Keratinocyte (primary cell): ENCODE measurements around the gene RYR1. TPM values are rescaled to one million over a fixed set of nuclear protein-coding genes. Genes with fewer than 3 reads are reported as not detected.

Experiments used
- DNase-seq: peaks from one replicate; pipeline ENCODE4 v3.0.0-alpha.2; 2011; ENCODE audit warnings: low read depth, missing footprints, low spot score
- FAIRE-seq: peaks from 2 replicates; lab custom pipeline; 2011; peaks lifted over from hg19 to GRCh38; lab: Jason Lieb, UNC
- H2AFZ ChIP-seq: 2 replicates; pipeline ENCODE4 v1.6.0; 2012; ENCODE audit warnings: low read length, control low read depth, inconsistent platforms; ENCODE audit not compliant: control insufficient read depth
- H3K27ac ChIP-seq: 2 replicates; pipeline ENCODE4 v1.5.1; 2011; ENCODE audit warnings: low read length; ENCODE audit not compliant: control insufficient read depth, insufficient read depth
- H3K27me3 ChIP-seq: 3 replicates; pipeline ENCODE4 v1.6.0; 2011; ENCODE audit warnings: low read length; ENCODE audit not compliant: control insufficient read depth, insufficient read depth; ENCODE audit errors: extremely low read depth
- H3K36me3 ChIP-seq, 2 experiments: 2 replicates in 1 of 2; 3 replicates in 1 of 2; pipeline ENCODE4 v1.5.1; 2011; ENCODE audit warnings: low read length in 2 of 2, mild to moderate bottlenecking in 1 of 2; ENCODE audit not compliant: control insufficient read depth in 2 of 2, insufficient read depth in 2 of 2; ENCODE audit errors: extremely low read depth in 1 of 2
- H3K4me1 ChIP-seq: 3 replicates; pipeline ENCODE4 v1.5.1; 2011; ENCODE audit warnings: low read length; ENCODE audit not compliant: control insufficient read depth, insufficient read depth; ENCODE audit errors: extremely low read depth
- H3K4me2 ChIP-seq: 3 replicates; pipeline ENCODE4 v1.6.0; 2011; ENCODE audit warnings: low read depth, low read length; ENCODE audit not compliant: control insufficient read depth, insufficient read depth; ENCODE audit errors: extremely low read depth
- H3K4me3 ChIP-seq, 3 experiments: fragments of 200-600 bp in 1 of 3; sonication (generic) in 1 of 3; 2 replicates in 2 of 3; 3 replicates in 1 of 3; pipeline ENCODE4 v1.5.1; 2011 to 2016; ENCODE audit warnings: low read length in 3 of 3, mild to moderate bottlenecking in 3 of 3, control low read depth in 2 of 3, inconsistent platforms in 1 of 3, low read depth in 1 of 3, mixed read lengths in 1 of 3, mixed run types in 1 of 3, moderate library complexity in 1 of 3; ENCODE audit not compliant: control insufficient read depth in 2 of 3, insufficient read depth in 2 of 3; ENCODE audit errors: extremely low read depth in 1 of 3
- H3K79me2 ChIP-seq: 2 replicates; pipeline ENCODE4 v1.6.0; 2012; ENCODE audit warnings: low read length; ENCODE audit not compliant: control insufficient read depth, insufficient read depth
- H3K9ac ChIP-seq: 3 replicates; pipeline ENCODE4 v1.6.0; 2011; ENCODE audit warnings: low read length; ENCODE audit not compliant: control insufficient read depth, insufficient read depth; ENCODE audit errors: extremely low read depth
- H3K9me1 ChIP-seq: 3 replicates; pipeline ENCODE4 v1.6.0; 2011; ENCODE audit warnings: low read length; ENCODE audit not compliant: control insufficient read depth, insufficient read depth; ENCODE audit errors: extremely low read depth
- H3K9me3 ChIP-seq: 2 replicates; pipeline ENCODE4 v1.5.1; 2012; ENCODE audit warnings: low read depth, low read length; ENCODE audit not compliant: control insufficient read depth
- H4K20me1 ChIP-seq: 3 replicates; pipeline ENCODE4 v1.6.0; 2011; ENCODE audit warnings: low read length; ENCODE audit not compliant: control insufficient read depth, insufficient read depth; ENCODE audit errors: extremely low read depth
- CTCF ChIP-seq, 3 experiments: IDR thresholded peaks in 1 of 3; conservative IDR thresholded peaks in 1 of 3; optimal IDR thresholded peaks in 1 of 3; 2 replicates in 2 of 3; 3 replicates in 1 of 3; pipeline versions ENCODE3 to v1.5.1; 2011; ENCODE audit warnings: low read length in 3 of 3, mild to moderate bottlenecking in 3 of 3, moderate library complexity in 2 of 3, control low read depth in 1 of 3, inconsistent platforms in 1 of 3; ENCODE audit not compliant: insufficient read depth in 2 of 3; ENCODE audit errors: extremely low read depth in 1 of 3
- EZH2 ChIP-seq: IDR thresholded peaks from one replicate; pipeline ENCODE4 v1.6.1; 2012; ENCODE audit warnings: inconsistent platforms, mild to moderate bottlenecking, low read length, moderate library complexity
- dilution Hi-C: fragments of 300-500 bp; cut with MboI; formaldehyde crosslinking; loops from one replicate; pipeline ENCODE4 v1.7.0; 2020; ENCODE audit warnings: low sequenced_read_pairs; ENCODE audit not compliant: extremely low pct_ligation_motif_present
- polyA plus RNA-seq, 5 experiments: library from polyadenylated mRNA; depleted of rRNA in 3 of 5; stranded (reverse) in 3 of 5; stranded (forward) in 1 of 5; unstranded in 1 of 5; fragments of >200 nt; gene quantifications; 1 replicate in 1 of 5; 2 replicates in 3 of 5; 3 replicates in 1 of 5; pipeline versions ENCODE4 v1.2.1 to v1.2.3, GENCODE V29; 2011 to 2012; ENCODE audit warnings: missing spikeins in 2 of 5, low read depth in 1 of 5, low replicate concordance in 1 of 5

The RYR1 gene
- polyA plus RNA-seq, 1 donor (not counting 4 experiments of a cell fraction or from before 2014, with no cell fraction given) = 0.41 TPM

GRCh38 chr19:38399537-38399936 is 34.0 kb upstream of the RYR1 start:
- dilution Hi-C loops = no loop called here
- Histone ChIP-seq H3K27ac (no peak overlapping the region), H3K9ac (no peak overlapping the region), H3K4me2 (no peak overlapping the region), H3K9me3 (no peaks in the 10 kb centered on the region), H3K79me2 (no peaks in the 10 kb centered on the region), H4K20me1 (no peaks in the 10 kb centered on the region), H3K9me1 (no peaks in the 10 kb centered on the region), H3K27me3 (no peaks in the 10 kb centered on the region), H3K4me1 (peaks cover 4% of the 10 kb centered on the region), H2AFZ (no peak overlapping the region), H3K36me3 (peaks cover 0 to 2% of the 10 kb centered on the region in 2 experiments), H3K4me3 (no peak overlapping the region)
- TF ChIP-seq EZH2 (no peak), CTCF (optimal IDR thresholded peaks at IDR 0.05 in 1 of 3, IDR thresholded peaks at IDR 0.05 in 1 of 3, conservative IDR thresholded peaks at IDR 0.05 in 1 of 3; ENCODE audit: extremely low read depth in 1 of 3, insufficient read depth in 2 of 3, low read length in 3 of 3) (no peak)
- DNase-seq (no peak), FAIRE-seq (no peak)

GRCh38 chr19:38400361-38400760 is 33.1 kb upstream of the RYR1 start:
- H3K36me3 ChIP-seq = peaks cover 0 to 2% of the 10 kb centered on the region in 2 experiments
- H3K4me1 ChIP-seq = peaks cover 4% of the 10 kb centered on the region
- TF ChIP-seq CTCF (optimal IDR thresholded peaks at IDR 0.05 in 1 of 3, IDR thresholded peaks at IDR 0.05 in 1 of 3, conservative IDR thresholded peaks at IDR 0.05 in 1 of 3; ENCODE audit: extremely low read depth in 1 of 3, insufficient read depth in 2 of 3, low read length in 3 of 3) (no peak), EZH2 (no peak)
- no peaks in the 10 kb centered on the region for H3K9me1 ChIP-seq
- H2AFZ ChIP-seq = no peak overlapping the region
- FAIRE-seq (no peak), DNase-seq (no peak)
- dilution Hi-C loops = no loop called here
- H4K20me1 ChIP-seq = no peaks in the 10 kb centered on the region
- no peak overlapping the region for H3K4me2 ChIP-seq
- no peak overlapping the region for H3K9ac ChIP-seq
- H3K4me3 ChIP-seq = no peak overlapping the region
- H3K27ac ChIP-seq = no peak overlapping the region
- no peaks in the 10 kb centered on the region for H3K27me3 ChIP-seq
- H3K79me2 ChIP-seq = no peaks in the 10 kb centered on the region
- H3K9me3 ChIP-seq = no peaks in the 10 kb centered on the region
